ENCODE measurements around the gene TMEM258. TPM values are rescaled to one million over a fixed set of nuclear protein-coding genes. Genes with fewer than 3 reads are reported as not detected.
A peak's percentile ranks its signal among the peaks of the same experiment; 100 is the strongest.

The TMEM258 gene
- polyA plus RNA-seq, 1 of the 3 experiments (the other 2 are of a cell fraction): 454 TPM

- CTCF ChIA-PET: interaction anchor here (1.5 to 2.3 kb wide), 3 partner anchors 63 to 274 kb away, joined by 4 to 7 read pairs (median 7); no protein-coding TSS in a partner anchor
- Histone ChIP-seq H3F3A (replicated peaks; ENCODE audit: insufficient read depth) (no peaks in the 10 kb centered on the region), H4K20me1 (ENCODE audit: insufficient read depth) (no peaks in the 10 kb centered on the region; the same call in 1 of the 2 replicates), H3K4me2 (no peak overlapping the region), H3K79me2 (ENCODE audit: insufficient read depth) (peaks cover 45% of the 10 kb centered on the region), H3K4me3 (ENCODE audit: low read depth in 2 of 2, low read length in 1 of 2) (no peak overlapping the region), H3K9ac (no peak overlapping the region), H2AFZ (ENCODE audit: low read depth) (no peak overlapping the region), H3K27me3 (ENCODE audit: insufficient read depth) (no peaks in the 10 kb centered on the region), H3K9me3 (no peaks in the 10 kb centered on the region), H3K9me2 (no peaks in the 10 kb centered on the region), H3K4me1 (ENCODE audit: control insufficient read depth in 1 of 2, insufficient read depth in 2 of 2, low read depth in 1 of 2, low read length in 1 of 2) (peaks cover 34 to 56% of the 10 kb centered on the region in 2 experiments; a peak in 3 of 4 replicates), H3K36me3 (replicated peaks in 1 of 2; ENCODE audit: control insufficient read depth in 1 of 2, insufficient read depth in 2 of 2, low read length in 1 of 2) (peaks cover 0 to 17% of the 10 kb centered on the region in 2 experiments), H3K27ac (ENCODE audit: low read depth in 2 of 2, low read length in 1 of 2) (peak overlapping the region in 1 of 2 experiments; percentile 47; a peak in 1 of 4 replicates)
- DNase-seq: no peak
- TF ChIP-seq, protein P1, sequence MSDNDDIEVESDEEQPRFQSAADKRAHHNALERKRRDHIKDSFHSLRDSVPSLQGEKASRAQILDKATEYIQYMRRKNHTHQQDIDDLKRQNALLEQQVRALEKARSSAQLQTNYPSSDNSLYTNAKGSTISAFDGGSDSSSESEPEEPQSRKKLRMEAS (IDR thresholded peaks at IDR 0.05; ENCODE audit: low read depth): no peak
- TF ChIP-seq MEF2A (IDR thresholded peaks at IDR 0.05; ENCODE audit: borderline replicate concordance, low read depth) (no peak), CHD2 (IDR thresholded peaks at IDR 0.05; ENCODE audit: low read length, partially characterized antibody) (no peak), JUND (IDR thresholded peaks at IDR 0.05) (no peak), TEAD4 (IDR thresholded peaks at IDR 0.05; ENCODE audit: borderline replicate concordance, insufficient read depth) (no peak), GATA2 (CRISPR knock-in tag; IDR thresholded peaks at IDR 0.05) (no peak), NFIC (IDR thresholded peaks at IDR 0.05; ENCODE audit: borderline replicate concordance) (no peak), MXI1 (IDR thresholded peaks at IDR 0.05; ENCODE audit: low read depth, low read length) (no peak), RFX5 (IDR thresholded peaks at IDR 0.05; ENCODE audit: low read length) (no peak), POLR2AphosphoS5 (IDR thresholded peaks at IDR 0.05; ENCODE audit: low read depth, low read length) (no peak), NRF1 (IDR thresholded peaks at IDR 0.05; ENCODE audit: low read depth, low read length) (no peak), TAF1 (IDR thresholded peaks at IDR 0.05; ENCODE audit: borderline replicate concordance, low read depth, low read length) (no peak), EP300 (IDR thresholded peaks at IDR 0.05; ENCODE audit: borderline replicate concordance in 1 of 2, low read depth in 1 of 2, low read length in 1 of 2) (no peak), EZH2phosphoT487 (IDR thresholded peaks at IDR 0.05; ENCODE audit: borderline replicate concordance, low read depth) (no peak), GABPA (IDR thresholded peaks at IDR 0.05; ENCODE audit: low read depth) (no peak)
- TF ChIP-seq, protein P2, sequence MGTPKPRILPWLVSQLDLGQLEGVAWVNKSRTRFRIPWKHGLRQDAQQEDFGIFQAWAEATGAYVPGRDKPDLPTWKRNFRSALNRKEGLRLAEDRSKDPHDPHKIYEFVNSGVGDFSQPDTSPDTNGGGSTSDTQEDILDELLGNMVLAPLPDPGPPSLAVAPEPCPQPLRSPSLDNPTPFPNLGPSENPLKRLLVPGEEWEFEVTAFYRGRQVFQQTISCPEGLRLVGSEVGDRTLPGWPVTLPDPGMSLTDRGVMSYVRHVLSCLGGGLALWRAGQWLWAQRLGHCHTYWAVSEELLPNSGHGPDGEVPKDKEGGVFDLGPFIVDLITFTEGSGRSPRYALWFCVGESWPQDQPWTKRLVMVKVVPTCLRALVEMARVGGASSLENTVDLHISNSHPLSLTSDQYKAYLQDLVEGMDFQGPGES (IDR thresholded peaks at IDR 0.05; ENCODE audit: low read depth, low read length): no peak
- 96% methylated on average over 12 of the region's 12 CpGs for WGBS (ENCODE audit: low lambda C conversion rate)
- POLR2A ChIA-PET: interaction anchor here (1.0 kb wide), 1 partner anchor 18 kb away, joined by 3 read pairs; the partner anchor contains the start of gene FADS1
These were observed 41.5 kb upstream of the TMEM258 start for GRCh38 chr11:61833926-61834277.

GRCh38 chr11:61833471-61833870, 41.1 kb upstream of the TMEM258 start:
- H3F3A ChIP-seq (replicated peaks; ENCODE audit: insufficient read depth): no peaks in the 10 kb centered on the region
- DNase-seq: no peak
- no peak overlapping the region; a peak in 1 of 4 replicates for H3K27ac ChIP-seq (ENCODE audit: low read depth in 2 of 2, low read length in 1 of 2)
- POLR2A ChIA-PET: no interaction called here
- no peaks in the 10 kb centered on the region for H3K9me2 ChIP-seq
- CTCF ChIA-PET: interaction anchor here (1.5 to 2.3 kb wide), 3 partner anchors 64 to 274 kb away, joined by 4 to 7 read pairs (median 7); no protein-coding TSS in a partner anchor
- no peak overlapping the region for H3K4me3 ChIP-seq (ENCODE audit: low read depth in 2 of 2, low read length in 1 of 2)
- H4K20me1 ChIP-seq (ENCODE audit: insufficient read depth): no peaks in the 10 kb centered on the region; the same call in 1 of the 2 replicates
- no peak overlapping the region for H3K4me2 ChIP-seq
- H3K79me2 ChIP-seq (ENCODE audit: insufficient read depth): peaks cover 50% of the 10 kb centered on the region
- peaks cover 34 to 56% of the 10 kb centered on the region in 2 experiments; a peak in 3 of 4 replicates for H3K4me1 ChIP-seq (ENCODE audit: control insufficient read depth in 1 of 2, insufficient read depth in 2 of 2, low read depth in 1 of 2, low read length in 1 of 2)
- H3K9ac ChIP-seq: no peak overlapping the region
- no peaks in the 10 kb centered on the region for H3K9me3 ChIP-seq
- H2AFZ ChIP-seq (ENCODE audit: low read depth): no peak overlapping the region
- H3K36me3 ChIP-seq (replicated peaks in 1 of 2; ENCODE audit: control insufficient read depth in 1 of 2, insufficient read depth in 2 of 2, low read length in 1 of 2): peaks cover 0 to 14% of the 10 kb centered on the region in 2 experiments
- H3K27me3 ChIP-seq (ENCODE audit: insufficient read depth): no peaks in the 10 kb centered on the region
- 97% methylated on average over 11 of the region's 11 CpGs for WGBS (ENCODE audit: low lambda C conversion rate)
- TF ChIP-seq, protein P1 (IDR thresholded peaks at IDR 0.05; ENCODE audit: low read depth): no peak
- TF ChIP-seq RCOR1 (IDR thresholded peaks at IDR 0.05; ENCODE audit: low read length) (no peak), NFIC (IDR thresholded peaks at IDR 0.05; ENCODE audit: borderline replicate concordance) (no peak), RFX5 (IDR thresholded peaks at IDR 0.05; ENCODE audit: low read length) (no peak), GATA2 (CRISPR knock-in tag; IDR thresholded peaks at IDR 0.05) (no peak), USF1 (IDR thresholded peaks at IDR 0.05; ENCODE audit: borderline replicate concordance, low read depth) (no peak), ZBTB33 (IDR thresholded peaks at IDR 0.05; ENCODE audit: borderline replicate concordance, low read depth) (no peak), USF2 (IDR thresholded peaks at IDR 0.05; ENCODE audit: borderline replicate concordance, low read depth, low read length) (no peak), EP300 (IDR thresholded peaks at IDR 0.05; ENCODE audit: borderline replicate concordance in 1 of 2, low read depth in 1 of 2, low read length in 1 of 2) (no peak), YY1 (IDR thresholded peaks at IDR 0.05; ENCODE audit: low read depth) (no peak), JUND (IDR thresholded peaks at IDR 0.05) (no peak), MEF2A (IDR thresholded peaks at IDR 0.05; ENCODE audit: borderline replicate concordance, low read depth) (no peak), FOSL2 (IDR thresholded peaks at IDR 0.05; ENCODE audit: borderline replicate concordance, low read depth) (no peak), GABPA (IDR thresholded peaks at IDR 0.05; ENCODE audit: low read depth) (no peak)

All from SK-N-SH (cell line).